H1 (cell line): ENCODE measurements around the gene SLC25A12. TPM values are rescaled to one million over a fixed set of nuclear protein-coding genes. Genes with fewer than 3 reads are reported as not detected.

Experiments used
- CTCF ChIA-PET: fragments of 300-600 bp; sonication (Branson Sonifier 250); formaldehyde crosslinking; loops from one replicate; lab custom pipeline; 2021; ENCODE audit not compliant: partially characterized antibody; lab: Charles Lee
- POLR2A ChIA-PET: fragments of 300-600 bp; sonication (Branson Sonifier 250); formaldehyde crosslinking; loops from one replicate; lab custom pipeline; 2021; ENCODE audit warnings: inconsistent platforms; ENCODE audit not compliant: partially characterized antibody; lab: Charles Lee
- DNase-seq, 2 experiments: peaks; one replicate each; pipeline versions ENCODE4 v3.0.0 to v3.0.0-alpha.2; 2010 to 2022; ENCODE audit warnings: low spot score in 2 of 2, low read depth in 1 of 2, mixed read lengths in 1 of 2
- FAIRE-seq: peaks from 2 replicates; lab custom pipeline; 2011; peaks lifted over from hg19 to GRCh38; lab: Jason Lieb, UNC
- H2AFZ ChIP-seq: 2 replicates; pipeline ENCODE4 v1.8.1; 2012; ENCODE audit warnings: low read length, inconsistent platforms
- H2AK5ac ChIP-seq: 2 replicates; pipeline ENCODE4 v1.6.1; 2013; ENCODE audit warnings: low read depth, low read length
- H2BK120ac ChIP-seq: replicated peaks from 2 replicates; pipeline ENCODE3; 2013; ENCODE audit warnings: low read depth, low read length, inconsistent platforms
- H2BK12ac ChIP-seq: 2 replicates; pipeline ENCODE4 v1.6.1; 2013; ENCODE audit warnings: low read depth, low read length
- H2BK15ac ChIP-seq: 2 replicates; pipeline ENCODE4 v1.6.1; 2013; ENCODE audit warnings: low read length
- H2BK20ac ChIP-seq: 2 replicates; pipeline ENCODE4 v1.6.1; 2013; ENCODE audit warnings: low read length
- H2BK5ac ChIP-seq: 2 replicates; pipeline ENCODE4 v1.6.1; 2013; ENCODE audit warnings: low read depth, low read length
- H3K14ac ChIP-seq: 2 replicates; pipeline ENCODE4 v1.6.1; 2013; ENCODE audit warnings: inconsistent platforms; ENCODE audit not compliant: insufficient read length
- H3K18ac ChIP-seq: 2 replicates; pipeline ENCODE4 v1.6.1; 2013; ENCODE audit warnings: low read length; ENCODE audit errors: extremely low read depth
- H3K23ac ChIP-seq: 2 replicates; pipeline ENCODE4 v1.6.1; 2013; ENCODE audit warnings: inconsistent platforms; ENCODE audit not compliant: insufficient read length
- H3K23me2 ChIP-seq: 2 replicates; pipeline ENCODE4 v1.6.1; 2013; ENCODE audit warnings: low read depth, low read length
- H3K27ac ChIP-seq: 2 replicates; pipeline ENCODE4 v1.6.1; 2011; ENCODE audit warnings: low read depth, low read length, inconsistent platforms
- H3K27me3 ChIP-seq, 4 experiments: replicated peaks in 1 of 4; 1 replicate in 1 of 4; 2 replicates in 3 of 4; pipeline versions ENCODE4 v1.6.1 to v1.8.1; 2011 to 2013; ENCODE audit warnings: low read length in 3 of 4, mild to moderate bottlenecking in 3 of 4, inconsistent platforms in 2 of 4, mixed read lengths in 2 of 4, moderate library complexity in 1 of 4; ENCODE audit not compliant: control insufficient read depth in 3 of 4, insufficient read depth in 3 of 4; ENCODE audit errors: extremely low read depth in 1 of 4
- H3K36me3 ChIP-seq, 4 experiments: 2 replicates each; pipeline versions ENCODE4 v1.6.1 to v1.8.1; 2011 to 2013; ENCODE audit warnings: mild to moderate bottlenecking in 4 of 4, low read length in 3 of 4, moderate library complexity in 2 of 4, control low read depth in 1 of 4, inconsistent platforms in 1 of 4; ENCODE audit not compliant: insufficient read depth in 4 of 4, control insufficient read depth in 2 of 4
- H3K4ac ChIP-seq: replicated peaks from 2 replicates; pipeline ENCODE3; 2013; ENCODE audit warnings: low read length, low read depth, mixed read lengths, inconsistent platforms; ENCODE audit not compliant: insufficient read length
- H3K4me1 ChIP-seq, 4 experiments: replicated peaks in 1 of 4; 1 replicate in 1 of 4; 2 replicates in 3 of 4; pipeline versions ENCODE4 v1.6.1 to v1.8.1; 2011 to 2013; ENCODE audit warnings: low read length in 3 of 4, inconsistent platforms in 2 of 4, mixed read lengths in 1 of 4; ENCODE audit not compliant: insufficient read depth in 4 of 4, control insufficient read depth in 3 of 4
- H3K4me2 ChIP-seq, 2 experiments: 2 replicates each; pipeline versions ENCODE4 v1.6.1 to v1.8.1; 2011 to 2013; ENCODE audit warnings: low read depth in 2 of 2, low read length in 2 of 2, control low read depth in 1 of 2, inconsistent platforms in 1 of 2, mild to moderate bottlenecking in 1 of 2; ENCODE audit not compliant: insufficient read depth in 1 of 2
- H3K4me3 ChIP-seq, 4 experiments: fragments of 200-600, 300-600 bp in 1 of 4; sonication (generic), shearing (Covaris generic), sonication (Bioruptor Twin) in 1 of 4; 2 replicates each; pipeline versions ENCODE4 v1.5.1 to v1.8.1; 2011 to 2016; ENCODE audit warnings: low read length in 4 of 4, low read depth in 3 of 4, control low read depth in 2 of 4, inconsistent platforms in 2 of 4, mild to moderate bottlenecking in 2 of 4, mixed read lengths in 1 of 4, moderate library complexity in 1 of 4; ENCODE audit not compliant: insufficient read depth in 2 of 4; ENCODE audit errors: extremely low read depth in 1 of 4
- H3K56ac ChIP-seq: replicated peaks from 2 replicates; pipeline ENCODE3; 2013; ENCODE audit warnings: low read depth, mild to moderate bottlenecking, mixed read lengths, low read length, inconsistent platforms; ENCODE audit not compliant: insufficient read length
- H3K79me1 ChIP-seq: 2 replicates; pipeline ENCODE4 v1.6.1; 2013; ENCODE audit warnings: low read depth, low read length, control low read depth
- H3K79me2 ChIP-seq, 2 experiments: 2 replicates each; pipeline versions ENCODE4 v1.6.1 to v1.8.1; 2012 to 2013; ENCODE audit warnings: low read length in 2 of 2, mild to moderate bottlenecking in 2 of 2, inconsistent platforms in 1 of 2; ENCODE audit not compliant: insufficient read depth in 2 of 2, control insufficient read depth in 1 of 2
- H3K9ac ChIP-seq, 4 experiments: replicated peaks in 1 of 4; 1 replicate in 1 of 4; 2 replicates in 3 of 4; pipeline versions ENCODE4 v1.6.1 to v1.8.1; 2011 to 2013; ENCODE audit warnings: low read depth in 3 of 4, low read length in 3 of 4, control low read depth in 2 of 4, mild to moderate bottlenecking in 2 of 4, moderate library complexity in 2 of 4, inconsistent platforms in 1 of 4; ENCODE audit errors: extremely low read depth in 1 of 4
- H3K9me3 ChIP-seq, 2 experiments: 2 replicates each; pipeline versions ENCODE4 v1.6.1 to v1.8.1; 2012 to 2013; ENCODE audit warnings: mild to moderate bottlenecking in 2 of 2, moderate library complexity in 2 of 2, control low read depth in 1 of 2, inconsistent platforms in 1 of 2, low read depth in 1 of 2, low read length in 1 of 2, mixed read lengths in 1 of 2; ENCODE audit not compliant: insufficient read depth in 2 of 2
- H4K20me1 ChIP-seq, 2 experiments: replicated peaks in 1 of 2; 2 replicates each; pipeline versions ENCODE3 to v1.8.1; 2011 to 2013; ENCODE audit warnings: inconsistent platforms in 2 of 2, low read length in 2 of 2, mild to moderate bottlenecking in 1 of 2; ENCODE audit not compliant: insufficient read depth in 2 of 2, control insufficient read depth in 1 of 2
- H4K5ac ChIP-seq: 2 replicates; pipeline ENCODE4 v1.6.1; 2013; ENCODE audit warnings: low read length, low read depth, mixed read lengths, inconsistent platforms; ENCODE audit not compliant: insufficient read length
- H4K8ac ChIP-seq: 2 replicates; pipeline ENCODE4 v1.8.0; 2013; ENCODE audit warnings: mild to moderate bottlenecking, moderate library complexity, low read length, inconsistent platforms; ENCODE audit not compliant: insufficient read depth; ENCODE audit errors: extremely low read depth
- H4K91ac ChIP-seq: replicated peaks from 2 replicates; pipeline ENCODE3; 2013; ENCODE audit warnings: low read length, mixed read lengths, inconsistent platforms; ENCODE audit not compliant: insufficient read length
- CREB1 ChIP-seq: IDR thresholded peaks from 2 replicates; pipeline ENCODE4 v1.6.1; 2012; ENCODE audit warnings: inconsistent platforms
- POLR2AphosphoS5 ChIP-seq: IDR thresholded peaks from 2 replicates; pipeline ENCODE4 v1.6.1; 2011; ENCODE audit warnings: low read depth, low read length
- TAF1 ChIP-seq: IDR thresholded peaks from 2 replicates; pipeline ENCODE4 v1.6.1; 2011; ENCODE audit warnings: mild to moderate bottlenecking, low read depth, low read length
- TAF7 ChIP-seq: optimal IDR thresholded peaks from 2 replicates; pipeline ENCODE3; 2011; ENCODE audit warnings: low read depth, mild to moderate bottlenecking, inconsistent platforms, low read length, moderate library complexity, borderline replicate concordance
- TEAD4 ChIP-seq: IDR thresholded peaks from 2 replicates; pipeline ENCODE4 v1.6.1; 2012; ENCODE audit warnings: low read depth, low read length, inconsistent platforms, mixed read lengths
- WGBS, 2 experiments: shearing (Covaris generic) in 1 of 2; methylation state at CpG; one replicate each; pipeline versions ENCODE4 v1.1.6 to v1.1.7; 2013 to 2015; ENCODE audit warnings: low lambda C conversion rate in 2 of 2, mixed read lengths in 2 of 2, inconsistent platforms in 1 of 2, low coverage in 1 of 2, missing lambda C conversion rate in 1 of 2; ENCODE audit not compliant: insufficient replicate concordance in 2 of 2, insufficient coverage in 1 of 2, insufficient read length in 1 of 2; ENCODE audit errors: extremely low coverage in 1 of 2, missing lambda C conversion rate in 1 of 2; 5-methylcytosine and 5-hydroxymethylcytosine counted together
- polyA plus RNA-seq, 7 experiments: library from polyadenylated mRNA; depleted of rRNA in 3 of 7; stranded (reverse) in 5 of 7; unstranded in 2 of 7; fragments of >200 nt in 5 of 7; fragments of 200-250 nt in 2 of 7; gene quantifications; 1 replicate in 5 of 7; 2 replicates in 1 of 7; 4 replicates in 1 of 7; pipeline versions ENCODE4 v1.2.1 to v1.2.3, GENCODE V29; 2011 to 2013; ENCODE audit warnings: missing spikeins in 2 of 7, mixed read lengths in 2 of 7
- total RNA-seq: library from RNA; stranded (reverse); fragmentation: NEBNext Ultra II Directional; extraction: Animal tissue kit (Norgen Biotek cat#: 25700); gene quantifications from 2 replicates; pipeline ENCODE4 v1.2.1, GENCODE V29; 2021

The SLC25A12 gene
- total and polyA plus RNA-seq, 2 of the 8 experiments (the other 6 are each of a cell fraction or from before 2014, with no cell fraction given) = 7.7 to 10.2 TPM

- H3K9me3 ChIP-seq = peaks cover 23 to 26% of the 10 kb centered on the region in 2 experiments
- no peak for TF ChIP-seq TAF7
- TF ChIP-seq TAF1 = no peak
- TF ChIP-seq CREB1 = no peak
- TF ChIP-seq TEAD4 = no peak
- no peak for TF ChIP-seq POLR2AphosphoS5
- no peaks in the 10 kb centered on the region for H4K20me1 ChIP-seq
- FAIRE-seq (no peak), DNase-seq (no peak)
- H2AFZ ChIP-seq = no peak overlapping the region
- no peak overlapping the region for H3K27ac ChIP-seq
- ChIA-PET POLR2A (no interaction called here), CTCF (no interaction called here)
- no peak overlapping the region for H2BK5ac ChIP-seq
- H3K27me3 ChIP-seq = no peaks in the 10 kb centered on the region
- WGBS, 2 experiments = 92% methylated on average over 6 of the region's 6 CpGs; no CpG with 5 or more reads in 1 of the 2 experiments
- H3K79me1 ChIP-seq = no peaks in the 10 kb centered on the region
- no peak overlapping the region for H3K14ac ChIP-seq
- H3K9ac ChIP-seq = no peak overlapping the region
- no peak overlapping the region for H2AK5ac ChIP-seq
- H4K5ac ChIP-seq = no peak overlapping the region
- H3K23me2 ChIP-seq = peaks cover 2% of the 10 kb centered on the region; the same call in 1 of the 2 replicates
- H2BK15ac ChIP-seq = no peak overlapping the region
- no peak overlapping the region for H3K23ac ChIP-seq
- no peak overlapping the region for H3K56ac ChIP-seq
- no peak overlapping the region for H3K4me3 ChIP-seq
- H3K18ac ChIP-seq = no peak overlapping the region
- H3K79me2 ChIP-seq = no peaks in the 10 kb centered on the region
- H3K36me3 ChIP-seq = peaks cover 8 to 51% (median 30%) of the 10 kb centered on the region in 4 experiments
- no peak overlapping the region for H2BK120ac ChIP-seq
- no peak overlapping the region; the same call in 1 of the 2 replicates for H4K8ac ChIP-seq
- H2BK20ac ChIP-seq = no peak overlapping the region
- H3K4me1 ChIP-seq = no peaks in the 10 kb centered on the region
- H4K91ac ChIP-seq = no peak overlapping the region
- no peak overlapping the region for H3K4me2 ChIP-seq
- H3K4ac ChIP-seq = no peak overlapping the region
- H2BK12ac ChIP-seq = no peak overlapping the region
Observed at GRCh38 chr2:171836146-171836910, 57.7 kb downstream of the SLC25A12 start.
